Osteoblast (primary cell): ENCODE results near the gene CNOT6. TPM values are rescaled to one million over a fixed set of nuclear protein-coding genes. Genes with fewer than 3 reads are reported as not detected.

Experiments
- DNase-seq: peaks from one replicate; pipeline ENCODE4 v3.0.0; 2011; ENCODE audit warnings: low spot score, mixed read lengths; ENCODE audit not compliant: insufficient read length; ENCODE audit errors: missing footprints
- H2AFZ ChIP-seq: 2 replicates; pipeline ENCODE4 v1.6.0; 2011; ENCODE audit warnings: mild to moderate bottlenecking, low read length
- H3K27ac ChIP-seq: 2 replicates; pipeline ENCODE4 v1.5.1; 2011; ENCODE audit warnings: mild to moderate bottlenecking, low read depth, low read length, moderate library complexity
- H3K27me3 ChIP-seq: 2 replicates; pipeline ENCODE4 v1.6.0; 2012; ENCODE audit warnings: mild to moderate bottlenecking, control low read depth, inconsistent platforms, low read length, moderate library complexity; ENCODE audit not compliant: insufficient read depth
- H3K36me3 ChIP-seq: 2 replicates; pipeline ENCODE4 v1.5.1; 2011; ENCODE audit warnings: mild to moderate bottlenecking, low read length, control low read depth, moderate library complexity; ENCODE audit not compliant: insufficient read depth
- H3K4me1 ChIP-seq: 2 replicates; pipeline ENCODE4 v1.5.1; 2011; ENCODE audit warnings: mild to moderate bottlenecking, low read length, control low read depth, moderate library complexity; ENCODE audit not compliant: insufficient read depth
- H3K4me2 ChIP-seq: 2 replicates; pipeline ENCODE4 v1.6.0; 2011; ENCODE audit warnings: mild to moderate bottlenecking, low read length; ENCODE audit not compliant: insufficient read depth
- H3K4me3 ChIP-seq: fragments of 200-600 bp; sonication (generic); 3 replicates; pipeline ENCODE4 v1.5.1; 2012; ENCODE audit warnings: mild to moderate bottlenecking, low read length, inconsistent platforms; ENCODE audit not compliant: insufficient read depth
- H3K79me2 ChIP-seq: 2 replicates; pipeline ENCODE4 v1.6.0; 2012; ENCODE audit warnings: mild to moderate bottlenecking, low read length, control low read depth, inconsistent platforms; ENCODE audit not compliant: insufficient read depth
- H3K9me3 ChIP-seq: 2 replicates; pipeline ENCODE4 v1.5.1; 2011; ENCODE audit warnings: low read depth, low read length, control low read depth
- H4K20me1 ChIP-seq: 2 replicates; pipeline ENCODE4 v1.6.0; 2012; ENCODE audit warnings: mild to moderate bottlenecking, low read length, control low read depth; ENCODE audit not compliant: insufficient read depth
- total RNA-seq: library from RNA; depleted of rRNA; stranded (reverse); fragments of >200 nt; gene quantifications from 2 replicates; pipeline ENCODE4 v1.2.3, GENCODE V29; 2012
- TF ChIP-seq, protein P1 (sequence below): IDR thresholded peaks from 2 replicates; pipeline ENCODE4 v1.5.1; 2011; ENCODE audit warnings: mild to moderate bottlenecking, low read depth, low read length, moderate library complexity; ENCODE audit errors: extremely low read depth

CNOT6 gene
- total RNA-seq, 1 donor: 8.3 TPM

DNA sequence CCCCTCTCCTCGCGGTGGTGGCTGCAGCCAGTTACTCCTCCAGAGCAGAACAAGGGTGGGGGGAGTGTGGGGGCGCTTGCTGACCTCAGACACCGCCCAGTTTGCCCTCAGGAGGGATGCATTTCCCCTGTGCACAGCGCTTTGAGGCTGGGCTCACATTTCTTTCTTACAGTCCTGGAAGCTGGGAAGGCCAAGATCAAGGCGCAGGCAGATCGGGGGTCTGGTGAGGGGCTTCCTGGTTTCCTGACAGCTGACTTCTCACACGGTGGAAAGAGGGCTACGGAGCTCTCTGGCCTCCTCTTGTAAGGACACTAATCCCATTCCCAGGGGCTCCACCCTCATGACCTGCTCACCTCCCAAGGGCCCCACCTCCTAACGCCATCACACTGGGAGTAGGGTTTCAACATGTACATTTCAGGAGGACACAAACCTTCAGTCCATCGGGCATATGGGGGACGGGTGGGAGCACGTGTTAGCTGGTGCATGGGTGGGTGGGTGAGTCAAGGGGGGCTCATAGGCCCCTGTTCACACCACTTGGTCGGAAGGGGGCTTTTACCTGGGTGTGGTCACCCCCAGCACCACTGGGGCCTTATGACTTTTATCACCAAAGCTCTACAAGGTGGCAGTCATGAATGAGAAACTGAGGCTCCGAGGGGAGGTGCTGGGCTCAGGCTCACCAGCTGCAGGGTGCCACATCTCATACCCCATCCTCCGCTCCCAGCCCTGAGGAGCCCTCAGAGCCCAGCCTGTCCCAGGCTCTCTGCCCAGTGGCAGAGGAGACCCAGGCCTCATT is 104.8 kb downstream of the CNOT6 start:
- no peak overlapping the region for H3K4me3 ChIP-seq
- H2AFZ ChIP-seq: no peak overlapping the region
- no peaks in the 10 kb centered on the region for H3K36me3 ChIP-seq
- TF ChIP-seq, protein P1, sequence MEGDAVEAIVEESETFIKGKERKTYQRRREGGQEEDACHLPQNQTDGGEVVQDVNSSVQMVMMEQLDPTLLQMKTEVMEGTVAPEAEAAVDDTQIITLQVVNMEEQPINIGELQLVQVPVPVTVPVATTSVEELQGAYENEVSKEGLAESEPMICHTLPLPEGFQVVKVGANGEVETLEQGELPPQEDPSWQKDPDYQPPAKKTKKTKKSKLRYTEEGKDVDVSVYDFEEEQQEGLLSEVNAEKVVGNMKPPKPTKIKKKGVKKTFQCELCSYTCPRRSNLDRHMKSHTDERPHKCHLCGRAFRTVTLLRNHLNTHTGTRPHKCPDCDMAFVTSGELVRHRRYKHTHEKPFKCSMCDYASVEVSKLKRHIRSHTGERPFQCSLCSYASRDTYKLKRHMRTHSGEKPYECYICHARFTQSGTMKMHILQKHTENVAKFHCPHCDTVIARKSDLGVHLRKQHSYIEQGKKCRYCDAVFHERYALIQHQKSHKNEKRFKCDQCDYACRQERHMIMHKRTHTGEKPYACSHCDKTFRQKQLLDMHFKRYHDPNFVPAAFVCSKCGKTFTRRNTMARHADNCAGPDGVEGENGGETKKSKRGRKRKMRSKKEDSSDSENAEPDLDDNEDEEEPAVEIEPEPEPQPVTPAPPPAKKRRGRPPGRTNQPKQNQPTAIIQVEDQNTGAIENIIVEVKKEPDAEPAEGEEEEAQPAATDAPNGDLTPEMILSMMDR: no peak
- H3K4me1 ChIP-seq: no peaks in the 10 kb centered on the region
- DNase-seq: peak; percentile 50
- H3K27ac ChIP-seq: no peak overlapping the region
- no peak overlapping the region for H3K4me2 ChIP-seq
- no peaks in the 10 kb centered on the region for H3K79me2 ChIP-seq
- peaks cover 3% of the 10 kb centered on the region for H3K27me3 ChIP-seq
- H3K9me3 ChIP-seq: no peaks in the 10 kb centered on the region
- no peaks in the 10 kb centered on the region for H4K20me1 ChIP-seq

DNA sequence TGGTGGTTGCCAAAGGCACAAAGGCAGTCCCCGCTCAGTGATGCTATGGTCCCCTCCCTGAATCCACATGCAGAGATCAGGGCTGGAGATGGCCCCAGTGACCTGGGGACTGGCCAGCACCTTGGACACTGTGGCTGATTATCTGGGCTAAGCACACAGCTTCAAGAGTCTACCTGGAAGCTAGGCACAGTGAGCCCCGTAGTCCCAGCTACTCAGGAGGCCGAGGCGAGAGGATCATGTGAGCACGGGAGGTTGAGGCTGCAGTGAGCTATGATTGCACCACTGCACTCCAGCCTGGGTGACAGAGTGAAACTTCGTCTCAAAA is 105.4 kb downstream of the CNOT6 start:
- Histone ChIP-seq H3K36me3 (no peaks in the 10 kb centered on the region), H3K79me2 (no peaks in the 10 kb centered on the region), H4K20me1 (no peaks in the 10 kb centered on the region), H3K27ac (no peak overlapping the region), H3K4me1 (no peaks in the 10 kb centered on the region), H3K4me2 (no peak overlapping the region), H2AFZ (no peak overlapping the region), H3K4me3 (no peak overlapping the region), H3K9me3 (no peaks in the 10 kb centered on the region), H3K27me3 (peaks cover 3% of the 10 kb centered on the region)
- peak; percentile 64 for DNase-seq
- TF ChIP-seq, protein P1: no peak

DNA sequence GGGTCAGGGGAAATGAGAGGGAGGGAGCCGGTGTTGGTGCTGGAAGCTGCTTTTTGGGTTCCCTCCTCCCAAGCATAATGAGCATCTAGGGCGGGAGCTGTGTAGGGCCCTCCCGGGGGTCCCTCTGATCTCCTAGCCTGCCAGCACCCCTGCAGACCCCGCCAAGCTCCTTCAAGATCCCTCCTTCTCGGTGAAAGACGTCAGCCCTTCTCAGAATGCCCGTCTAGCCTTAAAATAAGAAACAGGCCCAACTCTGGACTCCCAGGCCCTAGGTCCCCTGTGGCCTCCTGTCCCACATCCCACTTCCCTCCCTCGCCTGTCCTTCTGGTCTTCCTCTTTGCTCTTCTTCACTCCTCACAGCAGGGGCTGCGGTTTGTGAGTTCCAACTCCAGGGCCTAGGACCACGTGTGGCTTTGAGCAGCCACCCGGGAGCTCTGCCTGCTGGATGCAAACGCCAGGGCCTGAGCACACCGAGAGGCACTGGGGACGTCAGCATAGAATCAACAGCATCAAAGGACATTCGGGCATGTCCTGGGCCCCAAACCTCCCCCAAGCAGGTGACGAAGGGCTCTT is 105.9 kb downstream of the CNOT6 start:
- Histone ChIP-seq H3K4me3 (no peak overlapping the region), H4K20me1 (no peaks in the 10 kb centered on the region), H3K27ac (no peak overlapping the region), H3K4me1 (no peaks in the 10 kb centered on the region), H2AFZ (no peak overlapping the region), H3K4me2 (no peak overlapping the region), H3K9me3 (no peaks in the 10 kb centered on the region), H3K79me2 (no peaks in the 10 kb centered on the region), H3K27me3 (peaks cover 3% of the 10 kb centered on the region), H3K36me3 (no peaks in the 10 kb centered on the region)
- TF ChIP-seq, protein P1: no peak
- peak; percentile 85 for DNase-seq

DNA sequence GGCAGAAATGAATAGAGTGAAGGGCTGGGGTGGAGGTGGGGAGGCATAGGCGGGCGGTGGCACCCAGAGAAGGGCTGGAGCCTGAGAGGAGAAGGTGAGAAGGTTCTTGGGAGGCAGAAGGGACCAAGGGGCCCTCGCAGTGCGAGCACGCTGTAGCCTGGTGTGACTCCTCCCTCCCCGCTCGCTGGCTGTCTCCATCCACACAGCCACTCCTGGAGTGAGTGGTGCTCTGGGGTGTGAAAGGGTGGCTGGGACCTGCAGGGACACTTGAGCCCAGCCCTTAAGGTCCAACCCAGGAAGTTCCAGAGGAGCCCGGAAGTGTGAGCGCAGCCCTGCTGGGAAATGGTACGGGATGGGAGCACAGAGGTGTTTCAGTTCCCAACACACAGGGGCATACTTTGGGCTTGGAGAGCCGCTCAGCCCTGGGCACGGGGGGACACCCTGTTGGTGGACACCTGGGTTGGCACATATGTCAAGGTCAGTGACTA is 106.4 kb downstream of the CNOT6 start:
- H2AFZ ChIP-seq: no peak overlapping the region
- no peaks in the 10 kb centered on the region for H3K9me3 ChIP-seq
- H3K79me2 ChIP-seq: no peaks in the 10 kb centered on the region
- peaks cover 3% of the 10 kb centered on the region for H3K27me3 ChIP-seq
- no peak overlapping the region for H3K4me2 ChIP-seq
- DNase-seq: peak; percentile 79
- H3K4me3 ChIP-seq: no peak overlapping the region
- no peak overlapping the region for H3K27ac ChIP-seq
- no peaks in the 10 kb centered on the region for H4K20me1 ChIP-seq
- no peaks in the 10 kb centered on the region for H3K36me3 ChIP-seq
- TF ChIP-seq, protein P1: no peak
- no peaks in the 10 kb centered on the region for H3K4me1 ChIP-seq
